MCF 10A (cell line): ENCODE data around the gene PID1. TPM values are rescaled to one million over a fixed set of nuclear protein-coding genes. Genes with fewer than 3 reads are reported as not detected.

Experiments used
- BruUV-seq: library from RNA; stranded (reverse); fragments of 400-500 nt; replicated peaks from 2 replicates; lab custom pipeline; 2021; lab: Mats Ljungman, UMichigan
- CTCF ChIA-PET: fragments of 300-600 bp; sonication (Branson Sonifier 250); formaldehyde crosslinking; extraction: SDS; loops from one replicate; lab custom pipeline; 2021; ENCODE audit warnings: antibody characterized with exemption, inconsistent platforms; lab: Yijun Ruan, JAX
- POLR2A ChIA-PET: fragments of 300-600, 350-650 bp; sonication (Branson Sonifier 250); formaldehyde crosslinking; extraction: SDS; loops from one replicate; lab custom pipeline; 2020; ENCODE audit warnings: antibody characterized with exemption, inconsistent platforms; lab: Yijun Ruan, JAX
- DNase-seq: peaks from one replicate; pipeline ENCODE4 v3.0.0-alpha.2; 2018; ENCODE audit not compliant: unreplicated experiment
- H3K27ac Mint-ChIP-seq: one replicate; pipeline ENCODE4 v1.8.0; 2022; ENCODE audit warnings: mild to moderate bottlenecking, low read depth, mixed read lengths; ENCODE audit not compliant: unreplicated experiment
- H3K27me3 Mint-ChIP-seq: one replicate; pipeline ENCODE4 v1.8.0; 2022; ENCODE audit warnings: mixed read lengths; ENCODE audit not compliant: insufficient read depth, unreplicated experiment
- H3K36me3 Mint-ChIP-seq: one replicate; pipeline ENCODE4 v1.8.0; 2022; ENCODE audit warnings: mild to moderate bottlenecking, moderate library complexity, mixed read lengths; ENCODE audit not compliant: insufficient read depth, unreplicated experiment
- H3K4me1 Mint-ChIP-seq: one replicate; pipeline ENCODE4 v1.8.0; 2022; ENCODE audit warnings: mixed read lengths; ENCODE audit not compliant: insufficient read depth, unreplicated experiment
- H3K4me3 Mint-ChIP-seq: one replicate; pipeline ENCODE4 v1.8.0; 2022; ENCODE audit warnings: mild to moderate bottlenecking, moderate library complexity, mixed read lengths; ENCODE audit not compliant: unreplicated experiment
- H3K9me3 Mint-ChIP-seq: one replicate; pipeline ENCODE4 v1.8.0; 2022; ENCODE audit warnings: mixed read lengths; ENCODE audit not compliant: unreplicated experiment
- intact Hi-C: fragments of 100-400 bp; cut with micrococcal nuclease; formaldehyde crosslinking; loops from 2 replicates; pipeline ENCODE4 v1.14.1; 2022
- total RNA-seq: library from RNA; stranded (reverse); gene quantifications from 2 replicates; pipeline ENCODE4 v1.2.3, GENCODE V29; 2022
- TF ChIP-seq, protein P1 (sequence below): fragments of 200-600 bp; IDR thresholded peaks from one replicate; pipeline ENCODE4 v1.8.0; 2022; ENCODE audit warnings: antibody characterized with exemption, mild to moderate bottlenecking; ENCODE audit not compliant: unreplicated experiment

PID1 gene
- total RNA-seq, 1 experiment from 2014 or later, result 211 TPM

DNA sequence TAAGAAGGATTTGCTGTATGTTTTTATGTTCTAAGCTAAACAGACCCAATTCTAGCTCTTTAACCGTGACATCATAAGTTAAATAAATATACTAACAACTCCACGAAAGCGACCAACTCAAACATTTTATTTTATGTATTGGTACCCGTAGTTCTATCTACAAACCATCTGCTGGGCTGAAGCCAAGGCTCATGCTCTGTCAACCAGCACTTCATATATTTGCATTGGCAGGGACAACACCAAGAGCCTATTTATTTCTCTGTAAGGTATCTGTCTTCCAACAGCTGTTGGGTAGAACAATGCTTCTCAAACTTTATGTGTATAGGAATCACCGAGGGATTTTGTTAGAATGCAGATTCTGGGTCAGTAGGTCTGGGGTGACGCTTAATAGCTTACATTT, 64.5 kb downstream of the PID1 start:
- Mint-ChIP-seq H3K27ac (no peak overlapping the region), H3K9me3 (no peaks in the 10 kb centered on the region), H3K27me3 (no peaks in the 10 kb centered on the region), H3K36me3 (peaks cover 54% of the 10 kb centered on the region), H3K4me3 (no peak overlapping the region), H3K4me1 (peaks cover 14% of the 10 kb centered on the region)
- ChIA-PET CTCF (interaction anchor here (0.5 to 0.9 kb wide), 2 partner anchors 17 to 37 kb away, joined by 3 read pairs; no protein-coding TSS in a partner anchor), POLR2A (interaction anchor here (0.9 kb wide), 1 partner anchor 8 kb away, joined by 3 read pairs; no protein-coding TSS in a partner anchor)
- DNase-seq, result no peak
- BruUV-seq, result no TSS peak
- TF ChIP-seq, protein P1, sequence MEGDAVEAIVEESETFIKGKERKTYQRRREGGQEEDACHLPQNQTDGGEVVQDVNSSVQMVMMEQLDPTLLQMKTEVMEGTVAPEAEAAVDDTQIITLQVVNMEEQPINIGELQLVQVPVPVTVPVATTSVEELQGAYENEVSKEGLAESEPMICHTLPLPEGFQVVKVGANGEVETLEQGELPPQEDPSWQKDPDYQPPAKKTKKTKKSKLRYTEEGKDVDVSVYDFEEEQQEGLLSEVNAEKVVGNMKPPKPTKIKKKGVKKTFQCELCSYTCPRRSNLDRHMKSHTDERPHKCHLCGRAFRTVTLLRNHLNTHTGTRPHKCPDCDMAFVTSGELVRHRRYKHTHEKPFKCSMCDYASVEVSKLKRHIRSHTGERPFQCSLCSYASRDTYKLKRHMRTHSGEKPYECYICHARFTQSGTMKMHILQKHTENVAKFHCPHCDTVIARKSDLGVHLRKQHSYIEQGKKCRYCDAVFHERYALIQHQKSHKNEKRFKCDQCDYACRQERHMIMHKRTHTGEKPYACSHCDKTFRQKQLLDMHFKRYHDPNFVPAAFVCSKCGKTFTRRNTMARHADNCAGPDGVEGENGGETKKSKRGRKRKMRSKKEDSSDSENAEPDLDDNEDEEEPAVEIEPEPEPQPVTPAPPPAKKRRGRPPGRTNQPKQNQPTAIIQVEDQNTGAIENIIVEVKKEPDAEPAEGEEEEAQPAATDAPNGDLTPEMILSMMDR, result no peak
- intact Hi-C loops, result no loop called here

DNA sequence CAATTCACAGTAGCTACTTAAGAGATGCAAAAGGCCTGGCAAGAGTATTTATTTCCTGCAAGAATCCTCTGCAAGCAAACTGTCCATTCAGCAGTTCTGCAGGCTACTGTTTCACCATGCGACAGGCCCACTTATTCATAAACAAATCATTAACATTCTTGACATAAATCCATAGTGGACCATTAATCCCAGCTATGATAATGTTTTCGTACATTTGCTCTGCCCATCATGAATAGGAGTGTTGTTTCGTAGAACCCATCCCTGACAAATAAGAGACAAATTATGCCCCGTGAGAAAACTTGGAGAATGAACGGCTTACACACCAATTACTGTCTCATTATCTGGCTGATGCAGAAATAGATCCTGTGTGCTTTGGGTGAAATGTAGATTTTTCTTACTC, 65.4 kb downstream of the PID1 start:
- H3K27ac Mint-ChIP-seq, result no peak overlapping the region
- intact Hi-C loops, result no loop called here
- TF ChIP-seq, protein P1, result no peak
- H3K9me3 Mint-ChIP-seq, result no peaks in the 10 kb centered on the region
- H3K27me3 Mint-ChIP-seq, result no peaks in the 10 kb centered on the region
- no TSS peak for BruUV-seq
- no peak overlapping the region for H3K4me3 Mint-ChIP-seq
- POLR2A ChIA-PET, result interaction anchor here (0.7 to 0.9 kb wide), 2 partner anchors 8 to 1409 kb away, joined by 3 read pairs; no protein-coding TSS in a partner anchor
- peaks cover 58% of the 10 kb centered on the region for H3K36me3 Mint-ChIP-seq
- H3K4me1 Mint-ChIP-seq, result peaks cover 7% of the 10 kb centered on the region
- CTCF ChIA-PET, result no interaction called here
- no peak for DNase-seq

DNA sequence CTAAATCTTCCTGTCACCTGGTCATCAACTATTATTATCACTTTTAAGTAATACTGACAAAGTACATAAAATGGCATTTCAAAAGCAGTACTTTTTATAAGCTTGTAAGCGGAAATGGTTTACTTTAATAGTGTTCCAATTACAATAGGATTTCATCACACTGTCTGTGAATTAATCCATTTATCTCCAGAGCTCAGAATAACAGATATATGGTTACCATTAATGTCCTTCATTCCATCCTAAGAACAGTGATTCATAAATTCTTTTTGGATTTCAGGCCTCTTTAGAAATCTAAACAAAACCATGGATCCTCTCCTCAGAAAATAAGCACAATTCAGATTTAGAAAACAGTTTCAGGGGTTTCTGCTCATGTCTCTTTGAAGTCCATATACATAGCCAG, 68.4 kb downstream of the PID1 start:
- H3K27ac Mint-ChIP-seq, result no peak overlapping the region
- TF ChIP-seq, protein P1, result no peak
- no TSS peak for BruUV-seq
- ChIA-PET CTCF (no interaction called here), POLR2A (interaction anchor here (0.6 to 1.5 kb wide), 4 partner anchors 9 to 169 kb away, joined by 3 to 4 read pairs (median 3); no protein-coding TSS in a partner anchor)
- H3K4me1 Mint-ChIP-seq, result peaks cover 7% of the 10 kb centered on the region
- H3K36me3 Mint-ChIP-seq, result peaks cover 46% of the 10 kb centered on the region
- H3K9me3 Mint-ChIP-seq, result no peaks in the 10 kb centered on the region
- no peak for DNase-seq
- H3K27me3 Mint-ChIP-seq, result no peaks in the 10 kb centered on the region
- intact Hi-C loops, result no loop called here
- no peak overlapping the region for H3K4me3 Mint-ChIP-seq

DNA sequence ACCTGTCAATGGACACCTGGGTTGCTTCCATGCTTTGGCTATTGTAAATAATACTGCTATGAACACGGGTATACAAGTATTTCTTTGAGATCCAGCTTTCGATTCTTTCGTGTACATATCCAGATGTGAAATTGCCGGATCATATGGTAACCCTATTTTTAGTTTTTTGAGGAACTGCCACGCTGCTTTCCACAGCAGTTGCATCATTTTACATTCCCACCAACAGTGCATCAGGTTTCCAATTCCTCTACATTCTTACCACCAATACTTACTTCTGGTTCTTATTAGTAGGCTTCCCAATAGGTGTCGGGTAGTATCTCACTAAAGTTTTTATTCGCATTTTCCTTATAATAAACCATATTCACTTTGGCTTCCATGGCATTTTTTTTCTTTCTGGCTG, 69.6 kb downstream of the PID1 start:
- Mint-ChIP-seq H3K9me3 (no peaks in the 10 kb centered on the region), H3K27ac (no peak overlapping the region), H3K36me3 (peaks cover 35% of the 10 kb centered on the region), H3K27me3 (no peaks in the 10 kb centered on the region), H3K4me1 (peaks cover 7% of the 10 kb centered on the region), H3K4me3 (no peak overlapping the region)
- BruUV-seq, result no TSS peak
- intact Hi-C loops, result no loop called here
- ChIA-PET CTCF (no interaction called here), POLR2A (interaction anchor here (1.1 to 1.5 kb wide), 2 partner anchors 10 to 23 kb away, joined by 3 to 4 read pairs; no protein-coding TSS in a partner anchor)
- no peak for DNase-seq
- TF ChIP-seq, protein P1, result no peak
